ENCODE results near the gene RRP1B. TPM values are rescaled to one million over a fixed set of nuclear protein-coding genes. Genes with fewer than 3 reads are reported as not detected.

Gene RRP1B
- total and polyA plus RNA-seq, 12 donors, result 5.7 to 18.6 (median 15.7) TPM

DNA sequence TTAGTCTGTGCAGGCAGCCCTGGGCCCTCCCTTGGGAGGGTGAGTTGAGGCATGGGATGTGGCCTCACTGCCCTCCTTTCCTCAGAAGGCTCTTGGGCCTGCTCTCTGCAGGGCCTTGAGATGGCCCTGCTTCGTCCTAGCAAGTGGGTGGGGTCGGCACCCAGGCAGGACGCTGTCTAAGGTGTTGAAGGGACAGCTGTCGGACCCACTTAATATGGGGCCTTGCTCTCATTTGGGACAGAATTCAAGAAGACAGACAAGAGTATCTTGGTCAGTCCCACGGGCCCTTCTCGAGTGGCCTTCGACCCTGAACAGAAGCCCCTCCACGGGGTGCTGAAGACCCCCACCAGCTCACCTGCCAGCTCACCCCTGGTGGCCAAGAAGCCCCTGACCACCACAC is 33.6 kb downstream of the RRP1B start:
- TF ChIP-seq POLR2A (IDR thresholded peaks at IDR 0.05), result no peak
- TF ChIP-seq, protein P1, sequence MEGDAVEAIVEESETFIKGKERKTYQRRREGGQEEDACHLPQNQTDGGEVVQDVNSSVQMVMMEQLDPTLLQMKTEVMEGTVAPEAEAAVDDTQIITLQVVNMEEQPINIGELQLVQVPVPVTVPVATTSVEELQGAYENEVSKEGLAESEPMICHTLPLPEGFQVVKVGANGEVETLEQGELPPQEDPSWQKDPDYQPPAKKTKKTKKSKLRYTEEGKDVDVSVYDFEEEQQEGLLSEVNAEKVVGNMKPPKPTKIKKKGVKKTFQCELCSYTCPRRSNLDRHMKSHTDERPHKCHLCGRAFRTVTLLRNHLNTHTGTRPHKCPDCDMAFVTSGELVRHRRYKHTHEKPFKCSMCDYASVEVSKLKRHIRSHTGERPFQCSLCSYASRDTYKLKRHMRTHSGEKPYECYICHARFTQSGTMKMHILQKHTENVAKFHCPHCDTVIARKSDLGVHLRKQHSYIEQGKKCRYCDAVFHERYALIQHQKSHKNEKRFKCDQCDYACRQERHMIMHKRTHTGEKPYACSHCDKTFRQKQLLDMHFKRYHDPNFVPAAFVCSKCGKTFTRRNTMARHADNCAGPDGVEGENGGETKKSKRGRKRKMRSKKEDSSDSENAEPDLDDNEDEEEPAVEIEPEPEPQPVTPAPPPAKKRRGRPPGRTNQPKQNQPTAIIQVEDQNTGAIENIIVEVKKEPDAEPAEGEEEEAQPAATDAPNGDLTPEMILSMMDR (IDR thresholded peaks at IDR 0.05), result no peak
- intact Hi-C loops (cut with DNase I), result no loop called here
- no peak for DNase-seq
- Histone ChIP-seq H3K9me3 (replicated peaks in 1 of 3) (no peaks in the 10 kb centered on the region), H3K27me3 (no peaks in the 10 kb centered on the region), H3K4me3 (no peak overlapping the region), H3K36me3 (replicated peaks in 1 of 2) (peaks cover 0 to 51% of the 10 kb centered on the region in 2 donors), H3K27ac (no peak overlapping the region), H3K4me1 (replicated peaks in 1 of 2) (no peaks in the 10 kb centered on the region)
- WGBS, 4 donors, result 91 to 100% (median 95%) methylated on average over 6 to 8 of the region's 8 CpGs

- no peak for TF ChIP-seq POLR2A (IDR thresholded peaks at IDR 0.05)
- TF ChIP-seq, protein P1 (IDR thresholded peaks at IDR 0.05), result no peak
- Histone ChIP-seq H3K9me3 (replicated peaks in 1 of 3) (no peaks in the 10 kb centered on the region), H3K4me1 (replicated peaks in 1 of 2) (no peaks in the 10 kb centered on the region), H3K4me3 (no peak overlapping the region), H3K36me3 (replicated peaks in 1 of 2) (peaks cover 0 to 41% of the 10 kb centered on the region in 2 donors), H3K27me3 (no peaks in the 10 kb centered on the region), H3K27ac (no peak overlapping the region)
- 94 to 95% (median 95%) methylated on average over 23 of the region's 23 CpGs for WGBS, 4 donors
- intact Hi-C loops (cut with DNase I), result no loop called here
- DNase-seq, result no peak
These were observed 34.6 kb downstream of the RRP1B start for GRCh38 chr21:43693981-43694380.

GRCh38 chr21:43694437-43695079 is 35.2 kb downstream of the RRP1B start:
- 90 to 97% (median 92%) methylated on average over 17 to 27 of the region's 27 CpGs for WGBS, 4 donors
- H3K27ac ChIP-seq, result no peak overlapping the region
- intact Hi-C loops (cut with DNase I), result no loop called here
- TF ChIP-seq, protein P1 (IDR thresholded peaks at IDR 0.05), result no peak
- TF ChIP-seq POLR2A (IDR thresholded peaks at IDR 0.05), result no peak
- H3K27me3 ChIP-seq, result no peaks in the 10 kb centered on the region
- peaks cover 0 to 35% of the 10 kb centered on the region in 2 donors for H3K36me3 ChIP-seq (replicated peaks in 1 of 2)
- no peaks in the 10 kb centered on the region for H3K4me1 ChIP-seq (replicated peaks in 1 of 2)
- no peak overlapping the region for H3K4me3 ChIP-seq
- no peaks in the 10 kb centered on the region for H3K9me3 ChIP-seq (replicated peaks in 1 of 3)
- no peak for DNase-seq

DNA sequence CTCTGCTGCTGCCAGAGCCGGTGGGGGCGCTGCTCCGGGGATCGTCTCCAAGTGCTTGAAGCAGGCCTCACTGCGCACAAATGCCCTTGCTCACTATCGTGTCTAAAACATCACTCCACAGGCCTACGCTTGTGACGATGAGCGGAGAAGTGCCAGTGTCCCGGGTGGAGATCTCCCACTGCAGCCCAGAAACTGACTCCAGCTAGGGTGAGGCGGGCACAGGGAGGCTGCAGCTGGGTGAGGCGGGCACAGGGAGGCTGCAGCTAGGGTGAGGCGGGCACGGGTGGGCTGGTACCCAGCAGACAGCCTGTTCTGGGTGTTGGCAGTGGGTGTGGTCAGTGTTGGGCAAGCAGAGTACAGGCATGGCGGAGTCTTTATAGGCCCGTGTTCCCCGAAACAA is 36.9 kb downstream of the RRP1B start:
- no peak for DNase-seq
- intact Hi-C loops (cut with DNase I), result no loop called here
- no peaks in the 10 kb centered on the region for H3K4me1 ChIP-seq (replicated peaks in 1 of 2)

More for the DNA sequence above, 36.9 kb downstream of the RRP1B start:
- H3K27me3 ChIP-seq, result no peaks in the 10 kb centered on the region
- no peak for TF ChIP-seq POLR2A (IDR thresholded peaks at IDR 0.05)
- TF ChIP-seq, protein P1 (IDR thresholded peaks at IDR 0.05), result no peak
- no peak overlapping the region for H3K27ac ChIP-seq
- no peaks in the 10 kb centered on the region for H3K9me3 ChIP-seq (replicated peaks in 1 of 3)
- WGBS, 4 donors, result 95 to 98% (median 96%) methylated on average over 17 of the region's 17 CpGs
- no peak overlapping the region for H3K4me3 ChIP-seq
- H3K36me3 ChIP-seq (replicated peaks in 1 of 2), result peaks cover 0 to 19% of the 10 kb centered on the region in 2 donors
